Fibroblast of lung (primary cell): ENCODE data around the gene ADGRA3. TPM values are rescaled to one million over a fixed set of nuclear protein-coding genes. Genes with fewer than 3 reads are reported as not detected.

Experiments used
- DNase-seq, 2 donors: peaks; one replicate each; pipeline versions ENCODE4 v3.0.0 to v3.0.0-alpha.2; 2010; ENCODE audit warnings: low read depth in 2 of 2
- H2AFZ ChIP-seq: 2 replicates; pipeline ENCODE4 v1.5.1; 2012; ENCODE audit warnings: low read length, control low read depth, inconsistent platforms
- H3K27ac ChIP-seq: 2 replicates; pipeline ENCODE4 v1.5.1; 2011; ENCODE audit warnings: low read length, control low read depth; ENCODE audit not compliant: insufficient read depth
- H3K27me3 ChIP-seq: 2 replicates; pipeline ENCODE4 v1.5.1; 2011; ENCODE audit warnings: mild to moderate bottlenecking, low read length; ENCODE audit not compliant: control insufficient read depth, insufficient read depth
- H3K36me3 ChIP-seq: 2 replicates; pipeline ENCODE4 v1.5.1; 2011; ENCODE audit warnings: low read length; ENCODE audit not compliant: control insufficient read depth, insufficient read depth
- H3K4me1 ChIP-seq: 2 replicates; pipeline ENCODE4 v1.5.1; 2011; ENCODE audit warnings: low read length; ENCODE audit not compliant: control insufficient read depth, insufficient read depth; ENCODE audit errors: extremely low read depth
- H3K4me2 ChIP-seq: 2 replicates; pipeline ENCODE4 v1.5.1; 2011; ENCODE audit warnings: low read length, control low read depth; ENCODE audit not compliant: insufficient read depth; ENCODE audit errors: extremely low read depth
- H3K4me3 ChIP-seq, 4 experiments: fragments of 200-600 bp in 1 of 4; sonication (generic) in 1 of 4; replicated peaks in 1 of 4; 2 replicates each; pipeline ENCODE4 v1.5.1; 2011 to 2016; ENCODE audit warnings: low read length in 4 of 4, low read depth in 3 of 4, mild to moderate bottlenecking in 3 of 4, control low read depth in 2 of 4, inconsistent platforms in 1 of 4, mixed read lengths in 1 of 4; ENCODE audit not compliant: insufficient read depth in 1 of 4; ENCODE audit errors: control extremely low read depth in 1 of 4
- H3K79me2 ChIP-seq: 2 replicates; pipeline ENCODE4 v1.5.1; 2012; ENCODE audit warnings: mild to moderate bottlenecking, low read length, inconsistent platforms; ENCODE audit not compliant: control insufficient read depth, insufficient read depth
- H3K9ac ChIP-seq: 2 replicates; pipeline ENCODE4 v1.5.1; 2011; ENCODE audit warnings: mild to moderate bottlenecking, low read length, control low read depth; ENCODE audit not compliant: insufficient read depth
- H3K9me3 ChIP-seq: 2 replicates; pipeline ENCODE4 v1.5.1; 2012; ENCODE audit warnings: low read depth, low read length; ENCODE audit not compliant: control insufficient read depth, insufficient read depth
- H4K20me1 ChIP-seq: 2 replicates; pipeline ENCODE4 v1.5.1; 2011; ENCODE audit warnings: low read length; ENCODE audit not compliant: control insufficient read depth, insufficient read depth; ENCODE audit errors: extremely low read depth
- CTCF ChIP-seq, 2 donors: IDR thresholded peaks in 1 of 2; conservative IDR thresholded peaks in 1 of 2; 1 replicate in 1 of 2; 2 replicates in 1 of 2; pipeline ENCODE4 v1.5.1; 2011 to 2012; ENCODE audit warnings: low read length in 2 of 2, control low read depth in 1 of 2, inconsistent platforms in 1 of 2, low read depth in 1 of 2, mild to moderate bottlenecking in 1 of 2
- EZH2 ChIP-seq: IDR thresholded peaks from 2 replicates; pipeline ENCODE4 v1.5.1; 2012; ENCODE audit warnings: low read length, control low read depth, mild to moderate bottlenecking; ENCODE audit errors: missing control alignments
- polyA plus RNA-seq, 2 donors: library from polyadenylated mRNA; depleted of rRNA in 1 of 2; stranded (reverse) in 1 of 2; unstranded in 1 of 2; fragments of >200 nt; gene quantifications; 2 replicates each; pipeline ENCODE4 v1.2.1, GENCODE V29; 2011 to 2012; ENCODE audit warnings: missing spikeins in 1 of 2
- total RNA-seq: library from RNA; depleted of rRNA; stranded (reverse); fragments of >200 nt; gene quantifications from 2 replicates; pipeline ENCODE4 v1.2.1, GENCODE V29; 2014

The ADGRA3 gene
- total and polyA plus RNA-seq, 2 donors (not counting 1 experiment from before 2014, with no cell fraction given) = 13.0 to 15.2 TPM

GRCh38 chr4:22391551-22391950 is 124.3 kb downstream of the ADGRA3 start:
- Histone ChIP-seq H3K4me2 (no peak overlapping the region), H3K4me1 (no peaks in the 10 kb centered on the region), H3K79me2 (no peaks in the 10 kb centered on the region), H3K9me3 (no peaks in the 10 kb centered on the region), H4K20me1 (no peaks in the 10 kb centered on the region), H2AFZ (no peak overlapping the region), H3K4me3 (no peak overlapping the region), H3K9ac (no peak overlapping the region), H3K27me3 (no peaks in the 10 kb centered on the region), H3K36me3 (peaks cover 2% of the 10 kb centered on the region), H3K27ac (no peak overlapping the region)
- peak; percentile 34 to 83 for DNase-seq
- TF ChIP-seq CTCF (conservative IDR thresholded peaks at IDR 0.05 in 1 of 2, IDR thresholded peaks at IDR 0.05 in 1 of 2; ENCODE audit: low read depth in 1 of 2, low read length in 2 of 2) (no peak), EZH2 (no peak)

GRCh38 chr4:22389240-22389870 is 126.5 kb downstream of the ADGRA3 start:
- peaks cover 2% of the 10 kb centered on the region for H3K36me3 ChIP-seq
- H2AFZ ChIP-seq = no peak overlapping the region
- no peaks in the 10 kb centered on the region for H3K79me2 ChIP-seq
- peak; percentile 88 to 93 for TF ChIP-seq CTCF (conservative IDR thresholded peaks at IDR 0.05 in 1 of 2, IDR thresholded peaks at IDR 0.05 in 1 of 2; ENCODE audit: low read depth in 1 of 2, low read length in 2 of 2)
- TF ChIP-seq EZH2 = no peak
- H3K4me3 ChIP-seq = no peak overlapping the region
- no peak overlapping the region for H3K27ac ChIP-seq
- DNase-seq = peak; percentile 75 to 88
- no peak overlapping the region for H3K9ac ChIP-seq
- no peaks in the 10 kb centered on the region for H3K27me3 ChIP-seq
- H3K4me2 ChIP-seq = no peak overlapping the region
- H3K4me1 ChIP-seq = peaks cover 2% of the 10 kb centered on the region
- no peaks in the 10 kb centered on the region for H3K9me3 ChIP-seq
- H4K20me1 ChIP-seq = no peaks in the 10 kb centered on the region

- Histone ChIP-seq H3K9ac (no peak overlapping the region), H3K4me3 (no peak overlapping the region), H3K9me3 (no peaks in the 10 kb centered on the region), H3K36me3 (peaks cover 2% of the 10 kb centered on the region), H3K4me1 (peaks cover 2% of the 10 kb centered on the region), H4K20me1 (no peaks in the 10 kb centered on the region), H3K27me3 (no peaks in the 10 kb centered on the region), H2AFZ (no peak overlapping the region), H3K4me2 (no peak overlapping the region), H3K27ac (no peak overlapping the region), H3K79me2 (no peaks in the 10 kb centered on the region)
- TF ChIP-seq EZH2 (no peak), CTCF (conservative IDR thresholded peaks at IDR 0.05 in 1 of 2, IDR thresholded peaks at IDR 0.05 in 1 of 2; ENCODE audit: low read depth in 1 of 2, low read length in 2 of 2) (no peak)
- DNase-seq = peak; percentile 27 to 70
Observed at GRCh38 chr4:22385611-22386011, 130.3 kb downstream of the ADGRA3 start.
